ENCODE data around the gene SMIM10.
"Not testable (repeated sequence)": the region's sequence is repeated elsewhere in the genome, so short reads cannot be mapped to it uniquely, and the experiment has no call there.

SMIM10 gene

DNA sequence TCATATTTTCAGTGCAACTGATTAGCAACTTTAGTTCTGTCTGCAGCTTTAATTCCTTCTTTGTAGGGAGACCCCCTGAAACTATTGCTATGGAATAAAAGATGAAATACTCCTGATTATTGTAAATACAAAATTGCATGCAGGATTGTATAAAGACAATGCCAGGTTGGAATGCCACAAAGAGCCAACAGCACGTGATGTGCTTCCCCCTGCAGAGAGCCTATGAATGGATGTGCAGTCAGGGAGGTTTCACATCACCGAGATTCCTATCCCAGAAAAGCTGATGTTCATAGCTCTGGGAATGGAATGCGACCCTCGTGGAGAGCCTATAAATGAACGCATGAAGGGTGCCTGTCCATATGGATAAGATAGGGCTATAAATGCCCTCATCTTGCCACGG lies 33.0 kb downstream of the SMIM10 start:
- H3K27me3 ChIP-seq (ENCODE audit: control insufficient read depth, insufficient read depth, low read length); H3K27ac ChIP-seq (ENCODE audit: low read depth, low read length); H3K4me1 ChIP-seq (ENCODE audit: control insufficient read depth, insufficient read depth, low read length); H3K4me3 ChIP-seq (ENCODE audit: low read length); H3K36me3 ChIP-seq (ENCODE audit: control insufficient read depth, insufficient read depth, low read length); H3K9ac ChIP-seq (ENCODE audit: low read length): not testable (repeated sequence)

- no peak overlapping the region for H3K27ac ChIP-seq (ENCODE audit: low read depth, low read length)
These were observed 33.7 kb downstream of the SMIM10 start for GRCh38 chrX:135024526-135024925.

DNA sequence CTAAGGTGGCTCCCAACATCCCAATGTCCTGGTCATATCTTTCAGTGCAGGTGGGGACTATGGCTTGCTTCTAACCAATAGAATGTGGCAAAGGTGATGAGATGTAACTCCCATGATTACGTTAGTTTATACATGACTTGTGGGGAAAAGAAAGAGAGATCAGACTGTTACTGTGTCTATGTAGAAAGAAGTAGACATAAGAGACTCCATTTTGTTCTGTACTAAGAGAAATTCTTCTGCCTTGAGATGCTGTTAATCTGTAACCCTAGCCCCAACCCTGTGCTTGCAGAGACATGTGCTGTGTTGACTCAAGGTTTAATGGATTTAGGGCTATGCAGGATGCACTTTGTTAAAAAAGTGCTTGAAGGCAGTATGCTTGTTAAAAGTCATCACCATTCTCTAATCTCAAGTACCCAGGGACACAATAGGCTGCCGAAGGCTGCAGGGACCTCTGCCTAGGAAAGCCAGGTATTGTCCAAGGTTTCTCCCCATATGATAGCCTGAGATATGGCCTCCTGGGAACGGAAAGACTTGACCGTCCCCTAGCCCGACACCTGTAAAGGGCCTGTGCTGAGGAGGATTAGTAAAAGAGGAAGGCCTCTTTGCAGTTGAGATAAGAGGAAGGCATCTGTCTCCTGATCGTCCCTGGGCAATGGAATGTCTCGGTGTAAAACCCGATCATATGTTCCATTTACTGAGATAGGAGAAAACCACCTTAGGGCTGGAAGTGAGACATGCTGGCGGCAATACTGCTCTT lies 39.6 kb downstream of the SMIM10 start:
- not testable (repeated sequence) for H3K36me3 ChIP-seq (ENCODE audit: control insufficient read depth, insufficient read depth, low read length); H3K4me1 ChIP-seq (ENCODE audit: control insufficient read depth, insufficient read depth, low read length); H3K9ac ChIP-seq (ENCODE audit: low read length); H3K4me3 ChIP-seq (ENCODE audit: low read length); H3K27me3 ChIP-seq (ENCODE audit: control insufficient read depth, insufficient read depth, low read length); H3K27ac ChIP-seq (ENCODE audit: low read depth, low read length)

More at GRCh38 chrX:135024526-135024925, 33.7 kb downstream of the SMIM10 start:
- Histone ChIP-seq H3K36me3 (ENCODE audit: control insufficient read depth, insufficient read depth, low read length) (no peaks in the 10 kb centered on the region), H3K9ac (ENCODE audit: low read length) (no peak overlapping the region), H3K4me1 (ENCODE audit: control insufficient read depth, insufficient read depth, low read length) (peaks cover 4% of the 10 kb centered on the region), H3K27me3 (ENCODE audit: control insufficient read depth, insufficient read depth, low read length) (no peaks in the 10 kb centered on the region), H3K4me3 (ENCODE audit: low read length) (no peak overlapping the region)

- not testable (repeated sequence) for H3K27me3 ChIP-seq (ENCODE audit: control insufficient read depth, insufficient read depth, low read length); H3K4me1 ChIP-seq (ENCODE audit: control insufficient read depth, insufficient read depth, low read length); H3K4me3 ChIP-seq (ENCODE audit: low read length); H3K27ac ChIP-seq (ENCODE audit: low read depth, low read length); H3K9ac ChIP-seq (ENCODE audit: low read length); H3K36me3 ChIP-seq (ENCODE audit: control insufficient read depth, insufficient read depth, low read length)
These were observed 50.6 kb downstream of the SMIM10 start for GRCh38 chrX:135041149-135042123.

All from rectal smooth muscle tissue (tissue), 1 donor.